ENCODE data around the gene MORF4L2.
A peak's percentile ranks its signal among the peaks of the same experiment; 100 is the strongest.

Gene MORF4L2

DNA sequence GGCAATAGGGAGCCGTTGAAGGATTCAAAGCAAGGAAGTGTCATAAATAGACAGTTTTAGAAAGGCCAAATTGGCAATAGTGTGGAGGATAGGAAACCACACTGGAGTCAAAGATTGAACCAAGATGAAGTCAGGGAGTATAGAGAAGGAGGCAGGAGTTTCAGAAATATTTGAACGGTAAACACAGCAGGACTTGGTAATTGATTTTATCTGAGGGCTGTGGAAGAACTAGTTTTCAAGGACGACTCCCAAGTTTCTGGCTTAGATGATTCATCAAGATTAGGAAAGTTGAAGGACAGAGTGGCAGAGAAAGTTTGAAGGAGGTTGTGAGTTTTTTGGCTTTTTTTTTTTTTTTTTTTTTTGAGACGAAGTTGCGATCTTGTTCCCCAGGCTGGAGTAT lies 12.7 kb upstream of the MORF4L2 start:
- TF ChIP-seq YY1 (IDR thresholded peaks at IDR 0.05; ENCODE audit: insufficient read depth, insufficient read length) (no peak), ZNF274 (IDR thresholded peaks at IDR 0.05; ENCODE audit: low read depth, low read length) (no peak), SUZ12 (IDR thresholded peaks at IDR 0.05; ENCODE audit: extremely low read depth, insufficient read depth, insufficient read length) (no peak)
- no peaks in the 10 kb centered on the region for H3K27me3 ChIP-seq (ENCODE audit: insufficient read depth, insufficient read length)
- H3K9ac ChIP-seq (ENCODE audit: insufficient read length, low read depth): no peak overlapping the region
- H3K9me3 ChIP-seq (ENCODE audit: insufficient read depth, low read length): no peaks in the 10 kb centered on the region
- no peak for DNase-seq (ENCODE audit: low read depth, low spot score)
- no peaks in the 10 kb centered on the region for H3K36me3 ChIP-seq (ENCODE audit: insufficient read depth, insufficient read length, low read length)
- no peak overlapping the region for H3K4me3 ChIP-seq (ENCODE audit: insufficient read length, low read depth)
- H3K4me1 ChIP-seq (ENCODE audit: insufficient read depth, insufficient read length): no peaks in the 10 kb centered on the region

DNA sequence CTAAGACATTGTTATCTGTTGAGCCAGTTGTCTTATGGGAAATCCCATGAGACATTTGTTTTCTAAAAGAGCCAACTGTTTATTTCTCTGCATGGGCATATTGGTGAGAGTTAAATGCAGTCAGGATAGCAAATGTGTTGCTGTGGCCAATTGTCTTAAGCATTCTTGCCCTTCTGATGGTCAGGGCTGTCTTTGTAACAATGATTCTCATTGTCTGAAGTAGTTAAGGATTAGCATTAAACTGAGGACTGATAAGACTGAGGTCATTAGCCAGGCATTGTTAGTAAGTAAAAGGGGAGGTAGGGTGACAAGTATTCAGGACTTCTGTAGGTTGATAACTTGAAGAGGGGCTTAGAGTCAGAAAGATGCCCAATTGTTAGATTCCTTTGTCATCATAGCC lies 11.2 kb upstream of the MORF4L2 start:
- H3K27me3 ChIP-seq (ENCODE audit: insufficient read depth, insufficient read length): no peaks in the 10 kb centered on the region
- no peak overlapping the region for H3K4me3 ChIP-seq (ENCODE audit: insufficient read length, low read depth)
- H3K9ac ChIP-seq (ENCODE audit: insufficient read length, low read depth): no peak overlapping the region
- H3K9me3 ChIP-seq (ENCODE audit: insufficient read depth, low read length): no peaks in the 10 kb centered on the region
- DNase-seq (ENCODE audit: low read depth, low spot score): peak; percentile 51
- no peaks in the 10 kb centered on the region for H3K4me1 ChIP-seq (ENCODE audit: insufficient read depth, insufficient read length)
- no peaks in the 10 kb centered on the region for H3K36me3 ChIP-seq (ENCODE audit: insufficient read depth, insufficient read length, low read length)
- no peak for TF ChIP-seq SUZ12 (IDR thresholded peaks at IDR 0.05; ENCODE audit: extremely low read depth, insufficient read depth, insufficient read length)
- no peak for TF ChIP-seq YY1 (IDR thresholded peaks at IDR 0.05; ENCODE audit: insufficient read depth, insufficient read length)
- no peak for TF ChIP-seq ZNF274 (IDR thresholded peaks at IDR 0.05; ENCODE audit: low read depth, low read length)

DNA sequence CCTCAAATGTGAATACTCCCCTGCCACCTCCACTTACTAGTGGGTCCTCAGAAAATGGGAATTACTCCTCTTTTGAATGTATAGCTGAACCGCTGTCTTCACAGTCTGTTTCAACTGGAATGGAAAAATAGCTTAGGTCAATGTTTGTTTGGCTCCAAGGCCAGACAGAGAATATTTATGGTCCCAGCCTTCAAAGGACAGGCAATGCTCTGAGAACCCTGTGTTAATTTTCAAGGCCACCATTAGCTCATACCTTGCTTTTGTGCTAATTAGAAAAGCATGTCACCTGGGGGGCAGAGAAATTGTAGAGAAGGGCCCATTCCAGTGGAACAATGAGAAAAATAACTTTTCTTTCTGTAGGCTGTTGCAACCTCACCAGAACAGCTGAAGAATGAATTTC lies 4.6 kb upstream of the MORF4L2 start:
- no peaks in the 10 kb centered on the region; the same call in 1 of the 2 replicates for H3K9me3 ChIP-seq (ENCODE audit: insufficient read depth, low read length)
- H3K9ac ChIP-seq (ENCODE audit: insufficient read length, low read depth): no peak overlapping the region

DNA sequence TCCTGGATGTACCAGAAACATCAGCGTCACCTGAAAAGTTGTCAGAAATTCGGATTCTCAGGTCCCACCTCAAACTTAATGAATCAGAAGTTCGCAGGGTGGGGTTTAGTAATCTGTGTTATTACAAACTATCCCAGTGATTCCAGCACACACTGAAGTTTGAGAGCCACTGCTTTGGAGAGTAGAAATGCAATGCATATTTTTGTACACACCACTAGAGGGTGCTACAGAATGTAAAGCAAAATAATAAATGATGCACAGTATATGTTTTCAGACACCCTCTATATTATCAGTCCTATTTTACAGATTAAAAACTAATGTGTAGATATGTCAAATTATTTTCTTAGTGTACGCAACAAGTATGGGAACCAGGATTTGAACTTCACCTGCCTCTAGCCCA lies 2.4 kb upstream of the MORF4L2 start:
- no peak for TF ChIP-seq YY1 (IDR thresholded peaks at IDR 0.05; ENCODE audit: insufficient read depth, insufficient read length)
- TF ChIP-seq SUZ12 (IDR thresholded peaks at IDR 0.05; ENCODE audit: extremely low read depth, insufficient read depth, insufficient read length): no peak
- TF ChIP-seq ZNF274 (IDR thresholded peaks at IDR 0.05; ENCODE audit: low read depth, low read length): no peak
- DNase-seq (ENCODE audit: low read depth, low spot score): no peak
- Histone ChIP-seq H3K4me1 (ENCODE audit: insufficient read depth, insufficient read length) (no peaks in the 10 kb centered on the region), H3K27me3 (ENCODE audit: insufficient read depth, insufficient read length) (no peaks in the 10 kb centered on the region), H3K36me3 (ENCODE audit: insufficient read depth, insufficient read length, low read length) (peaks cover 35% of the 10 kb centered on the region), H3K4me3 (ENCODE audit: insufficient read length, low read depth) (no peak overlapping the region), H3K9ac (ENCODE audit: insufficient read length, low read depth) (no peak overlapping the region), H3K9me3 (ENCODE audit: insufficient read depth, low read length) (no peaks in the 10 kb centered on the region; the same call in 1 of the 2 replicates)

More for the DNA sequence above, 4.6 kb upstream of the MORF4L2 start:
- H3K27me3 ChIP-seq (ENCODE audit: insufficient read depth, insufficient read length): no peaks in the 10 kb centered on the region
- DNase-seq (ENCODE audit: low read depth, low spot score): no peak
- H3K36me3 ChIP-seq (ENCODE audit: insufficient read depth, insufficient read length, low read length): peaks cover 19% of the 10 kb centered on the region
- no peaks in the 10 kb centered on the region for H3K4me1 ChIP-seq (ENCODE audit: insufficient read depth, insufficient read length)
- TF ChIP-seq SUZ12 (IDR thresholded peaks at IDR 0.05; ENCODE audit: extremely low read depth, insufficient read depth, insufficient read length) (no peak), ZNF274 (IDR thresholded peaks at IDR 0.05; ENCODE audit: low read depth, low read length) (no peak), YY1 (IDR thresholded peaks at IDR 0.05; ENCODE audit: insufficient read depth, insufficient read length) (no peak)
- no peak overlapping the region for H3K4me3 ChIP-seq (ENCODE audit: insufficient read length, low read depth)

DNA sequence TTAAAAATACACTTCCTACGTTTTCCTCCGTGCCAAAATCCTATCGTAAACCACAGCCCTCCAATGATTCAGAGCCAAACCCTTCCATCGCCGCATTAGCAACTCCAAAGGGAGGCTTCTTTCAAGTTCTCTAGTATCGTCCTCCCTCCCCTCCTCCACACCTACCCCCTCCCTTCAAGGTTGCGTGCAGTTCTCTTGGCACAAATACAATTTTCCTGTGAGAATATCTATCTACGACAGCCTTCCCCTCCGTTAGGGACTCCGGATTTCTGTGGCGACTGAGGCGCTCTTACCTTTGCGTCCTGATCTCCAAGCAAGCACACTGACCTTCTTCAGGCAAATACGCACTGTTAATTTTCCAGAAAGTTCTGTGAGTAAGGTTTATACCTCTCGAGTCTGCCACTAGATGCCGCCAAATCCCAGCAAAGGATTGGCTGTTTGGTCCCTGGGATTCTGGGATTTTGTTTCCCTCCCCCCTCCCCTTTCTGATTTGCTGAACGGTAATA lies 1.2 kb upstream of the MORF4L2 start:
- H3K4me1 ChIP-seq (ENCODE audit: insufficient read depth, insufficient read length): no peaks in the 10 kb centered on the region
- H3K9me3 ChIP-seq (ENCODE audit: insufficient read depth, low read length): no peaks in the 10 kb centered on the region; the same call in 1 of the 2 replicates
- no peaks in the 10 kb centered on the region for H3K27me3 ChIP-seq (ENCODE audit: insufficient read depth, insufficient read length)
- H3K36me3 ChIP-seq (ENCODE audit: insufficient read depth, insufficient read length, low read length): peaks cover 46% of the 10 kb centered on the region
- peak; percentile 76 for DNase-seq (ENCODE audit: low read depth, low spot score)
- TF ChIP-seq SUZ12 (IDR thresholded peaks at IDR 0.05; ENCODE audit: extremely low read depth, insufficient read depth, insufficient read length) (no peak), YY1 (IDR thresholded peaks at IDR 0.05; ENCODE audit: insufficient read depth, insufficient read length) (no peak)
- H3K9ac ChIP-seq (ENCODE audit: insufficient read length, low read depth): peak overlapping the region; percentile 85
- H3K4me3 ChIP-seq (ENCODE audit: insufficient read length, low read depth): peak overlapping the region; percentile 66

DNA sequence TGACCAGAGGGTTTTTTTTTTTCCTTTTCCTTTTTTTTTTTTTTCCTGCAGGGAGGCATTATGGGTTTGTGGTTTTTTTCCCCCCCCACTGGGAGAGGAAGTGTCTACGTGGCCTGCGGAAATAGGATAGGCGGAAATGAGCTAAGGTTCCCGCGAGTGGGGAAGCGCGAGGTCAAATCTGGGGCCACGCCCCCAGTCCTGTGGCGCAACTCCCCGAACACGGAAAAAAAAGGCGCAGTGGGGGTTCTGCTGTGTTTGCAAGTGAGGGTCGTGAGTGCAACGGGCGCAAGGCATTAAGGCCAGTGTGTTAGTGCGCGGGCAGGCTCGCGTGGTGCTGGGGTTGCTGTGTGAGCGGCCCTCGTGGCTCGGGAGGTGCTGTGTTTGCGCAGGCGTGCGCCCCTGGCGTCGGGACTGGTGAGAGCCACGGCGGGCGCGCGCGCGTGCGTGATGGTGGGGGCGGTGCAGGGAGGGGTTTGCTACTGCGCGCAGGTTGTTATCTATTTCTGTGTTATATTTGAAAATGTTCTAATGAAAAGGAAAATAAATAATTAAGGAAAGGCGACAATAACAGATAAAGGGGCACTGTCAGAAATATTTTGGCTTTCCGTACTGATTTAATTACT lies 685 bp upstream of the MORF4L2 start:
- no peak for DNase-seq (ENCODE audit: low read depth, low spot score)
- Histone ChIP-seq H3K36me3 (ENCODE audit: insufficient read depth, insufficient read length, low read length) (peaks cover 48% of the 10 kb centered on the region), H3K9ac (ENCODE audit: insufficient read length, low read depth) (peak overlapping the region; percentile 85), H3K4me1 (ENCODE audit: insufficient read depth, insufficient read length) (no peaks in the 10 kb centered on the region), H3K4me3 (ENCODE audit: insufficient read length, low read depth) (peak overlapping the region; percentile 66), H3K27me3 (ENCODE audit: insufficient read depth, insufficient read length) (no peaks in the 10 kb centered on the region), H3K9me3 (ENCODE audit: insufficient read depth, low read length) (no peaks in the 10 kb centered on the region; the same call in 1 of the 2 replicates)
- TF ChIP-seq SUZ12 (IDR thresholded peaks at IDR 0.05; ENCODE audit: extremely low read depth, insufficient read depth, insufficient read length): no peak
- TF ChIP-seq ZNF274 (IDR thresholded peaks at IDR 0.05; ENCODE audit: low read depth, low read length): no peak
- no peak for TF ChIP-seq YY1 (IDR thresholded peaks at IDR 0.05; ENCODE audit: insufficient read depth, insufficient read length)

DNA sequence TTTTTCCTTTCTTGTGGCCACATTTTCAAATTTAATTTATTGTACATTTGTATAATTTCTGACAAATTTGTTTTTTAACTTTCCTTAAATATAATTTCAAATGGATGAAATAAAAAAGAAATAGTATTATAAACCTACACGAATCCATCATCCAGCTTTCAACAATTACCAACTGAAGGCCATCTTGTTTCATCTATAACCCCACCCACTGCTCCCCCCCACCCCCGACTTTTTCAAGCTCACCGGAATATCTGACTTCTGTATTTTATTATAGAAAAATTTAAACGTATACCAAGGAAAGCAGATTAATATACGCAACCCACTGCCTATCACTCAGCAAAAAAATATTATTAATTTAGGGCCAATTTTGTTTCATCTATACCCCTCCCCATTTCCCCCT lies 1.1 kb downstream of the MORF4L2 start:
- Histone ChIP-seq H3K36me3 (ENCODE audit: insufficient read depth, insufficient read length, low read length) (peaks cover 53% of the 10 kb centered on the region), H3K4me1 (ENCODE audit: insufficient read depth, insufficient read length) (no peaks in the 10 kb centered on the region), H3K9me3 (ENCODE audit: insufficient read depth, low read length) (no peaks in the 10 kb centered on the region; the same call in 1 of the 2 replicates), H3K4me3 (ENCODE audit: insufficient read length, low read depth) (peak overlapping the region; percentile 75), H3K27me3 (ENCODE audit: insufficient read depth, insufficient read length) (no peaks in the 10 kb centered on the region), H3K9ac (ENCODE audit: insufficient read length, low read depth) (peak overlapping the region; percentile 89)
- no peak for DNase-seq (ENCODE audit: low read depth, low spot score)
- TF ChIP-seq ZNF274 (IDR thresholded peaks at IDR 0.05; ENCODE audit: low read depth, low read length) (no peak), YY1 (IDR thresholded peaks at IDR 0.05; ENCODE audit: insufficient read depth, insufficient read length) (no peak), SUZ12 (IDR thresholded peaks at IDR 0.05; ENCODE audit: extremely low read depth, insufficient read depth, insufficient read length) (no peak)
